ENCODE results near the gene MAP1B. TPM values are rescaled to one million over a fixed set of nuclear protein-coding genes. Genes with fewer than 3 reads are reported as not detected.

Gene MAP1B
- total and polyA plus RNA-seq, 9 of the 15 experiments (the other 6 are each of a cell fraction or from before 2014, with no cell fraction given) = 5.2 to 66.1 (median 17.3) TPM

GRCh38 chr5:72107131-72107900 lies at the start of gene MAP1B (continued):
- TF ChIP-seq STAG1 (CRISPR knock-in tag; IDR thresholded peaks at IDR 0.05; ENCODE audit: borderline replicate concordance) (no peak), ZNF561 (CRISPR knock-in tag; conservative IDR thresholded peaks at IDR 0.05) (no peak), CREM (IDR thresholded peaks at IDR 0.05; ENCODE audit: low read depth) (no peak), ZNF584 (CRISPR knock-in tag; IDR thresholded peaks at IDR 0.05; ENCODE audit: low read depth) (no peak), COPS2 (conservative IDR thresholded peaks at IDR 0.05) (no peak), SMARCA4 (IDR thresholded peaks at IDR 0.05) (no peak), ZNF639 (CRISPR knock-in tag; conservative IDR thresholded peaks at IDR 0.05 in 1 of 2, IDR thresholded peaks at IDR 0.05 in 1 of 2) (no peak), ZNF253 (CRISPR knock-in tag; conservative IDR thresholded peaks at IDR 0.05) (no peak), WHSC1 (IDR thresholded peaks at IDR 0.05; ENCODE audit: low read length) (no peak), ZFP30 (CRISPR knock-in tag; IDR thresholded peaks at IDR 0.05; ENCODE audit: borderline replicate concordance) (no peak), ZNF384 (IDR thresholded peaks at IDR 0.05; ENCODE audit: low read depth, low read length) (no peak), C11orf30 (IDR thresholded peaks at IDR 0.05; ENCODE audit: low read depth) (no peak), SNAPC5 (CRISPR knock-in tag; IDR thresholded peaks at IDR 0.05) (no peak), ZFP36 (IDR thresholded peaks at IDR 0.05; ENCODE audit: low read depth, low read length, partially characterized antibody) (no peak), NKRF (IDR thresholded peaks at IDR 0.05; ENCODE audit: borderline replicate concordance) (no peak), SAFB2 (IDR thresholded peaks at IDR 0.05; ENCODE audit: borderline replicate concordance, low read depth, low read length, severe bottlenecking) (no peak), FOXK2 (conservative IDR thresholded peaks at IDR 0.05 in 1 of 2, IDR thresholded peaks at IDR 0.05 in 1 of 2; ENCODE audit: low read depth in 2 of 2) (no peak), RBBP5 (IDR thresholded peaks at IDR 0.05; ENCODE audit: borderline replicate concordance, insufficient read depth, low read length, poor library complexity, severe bottlenecking) (peak; percentile 65), SRSF7 (optimal IDR thresholded peaks at IDR 0.05; ENCODE audit: low read depth, low read length) (no peak)
- TF ChIP-seq, protein P1, sequence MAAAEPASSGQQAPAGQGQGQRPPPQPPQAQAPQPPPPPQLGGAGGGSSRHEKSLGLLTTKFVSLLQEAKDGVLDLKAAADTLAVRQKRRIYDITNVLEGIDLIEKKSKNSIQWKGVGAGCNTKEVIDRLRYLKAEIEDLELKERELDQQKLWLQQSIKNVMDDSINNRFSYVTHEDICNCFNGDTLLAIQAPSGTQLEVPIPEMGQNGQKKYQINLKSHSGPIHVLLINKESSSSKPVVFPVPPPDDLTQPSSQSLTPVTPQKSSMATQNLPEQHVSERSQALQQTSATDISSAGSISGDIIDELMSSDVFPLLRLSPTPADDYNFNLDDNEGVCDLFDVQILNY (CRISPR knock-in tag; IDR thresholded peaks at IDR 0.05) = no peak
- TF ChIP-seq, protein P2, sequence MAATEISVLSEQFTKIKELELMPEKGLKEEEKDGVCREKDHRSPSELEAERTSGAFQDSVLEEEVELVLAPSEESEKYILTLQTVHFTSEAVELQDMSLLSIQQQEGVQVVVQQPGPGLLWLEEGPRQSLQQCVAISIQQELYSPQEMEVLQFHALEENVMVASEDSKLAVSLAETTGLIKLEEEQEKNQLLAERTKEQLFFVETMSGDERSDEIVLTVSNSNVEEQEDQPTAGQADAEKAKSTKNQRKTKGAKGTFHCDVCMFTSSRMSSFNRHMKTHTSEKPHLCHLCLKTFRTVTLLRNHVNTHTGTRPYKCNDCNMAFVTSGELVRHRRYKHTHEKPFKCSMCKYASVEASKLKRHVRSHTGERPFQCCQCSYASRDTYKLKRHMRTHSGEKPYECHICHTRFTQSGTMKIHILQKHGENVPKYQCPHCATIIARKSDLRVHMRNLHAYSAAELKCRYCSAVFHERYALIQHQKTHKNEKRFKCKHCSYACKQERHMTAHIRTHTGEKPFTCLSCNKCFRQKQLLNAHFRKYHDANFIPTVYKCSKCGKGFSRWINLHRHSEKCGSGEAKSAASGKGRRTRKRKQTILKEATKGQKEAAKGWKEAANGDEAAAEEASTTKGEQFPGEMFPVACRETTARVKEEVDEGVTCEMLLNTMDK (IDR thresholded peaks at IDR 0.05; ENCODE audit: borderline replicate concordance, insufficient read depth, low read depth, low read length, poor library complexity, severe bottlenecking) = no peak

Data from K562 (cell line).